ENCODE results near the gene CTAGE4.
"Not testable (repeated sequence)": the region's sequence is repeated elsewhere in the genome, so short reads cannot be mapped to it uniquely, and the experiment has no call there.

DNA sequence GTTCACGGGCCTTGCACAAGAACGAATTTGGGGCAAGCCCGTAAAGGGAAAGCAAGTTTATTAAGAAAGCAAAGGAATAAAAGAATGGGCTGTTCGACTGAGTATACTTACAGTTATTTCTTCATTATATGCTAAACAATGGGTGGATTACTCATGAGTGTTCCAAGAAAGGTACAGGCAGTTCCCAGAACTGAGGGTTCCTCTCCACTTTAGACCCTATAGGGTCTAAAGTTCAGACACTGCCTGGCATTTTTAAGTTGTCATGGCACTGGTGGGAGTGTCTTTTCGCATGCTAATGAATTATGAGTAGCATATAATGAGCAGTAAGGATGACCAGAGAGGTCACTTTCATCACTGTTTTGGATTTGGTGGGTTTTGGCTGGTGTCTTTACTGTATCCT lies 22.0 kb downstream of the CTAGE4 start:
- TF ChIP-seq, protein P1, sequence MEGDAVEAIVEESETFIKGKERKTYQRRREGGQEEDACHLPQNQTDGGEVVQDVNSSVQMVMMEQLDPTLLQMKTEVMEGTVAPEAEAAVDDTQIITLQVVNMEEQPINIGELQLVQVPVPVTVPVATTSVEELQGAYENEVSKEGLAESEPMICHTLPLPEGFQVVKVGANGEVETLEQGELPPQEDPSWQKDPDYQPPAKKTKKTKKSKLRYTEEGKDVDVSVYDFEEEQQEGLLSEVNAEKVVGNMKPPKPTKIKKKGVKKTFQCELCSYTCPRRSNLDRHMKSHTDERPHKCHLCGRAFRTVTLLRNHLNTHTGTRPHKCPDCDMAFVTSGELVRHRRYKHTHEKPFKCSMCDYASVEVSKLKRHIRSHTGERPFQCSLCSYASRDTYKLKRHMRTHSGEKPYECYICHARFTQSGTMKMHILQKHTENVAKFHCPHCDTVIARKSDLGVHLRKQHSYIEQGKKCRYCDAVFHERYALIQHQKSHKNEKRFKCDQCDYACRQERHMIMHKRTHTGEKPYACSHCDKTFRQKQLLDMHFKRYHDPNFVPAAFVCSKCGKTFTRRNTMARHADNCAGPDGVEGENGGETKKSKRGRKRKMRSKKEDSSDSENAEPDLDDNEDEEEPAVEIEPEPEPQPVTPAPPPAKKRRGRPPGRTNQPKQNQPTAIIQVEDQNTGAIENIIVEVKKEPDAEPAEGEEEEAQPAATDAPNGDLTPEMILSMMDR (IDR thresholded peaks at IDR 0.05), result not testable (repeated sequence)
- TF ChIP-seq POLR2A (IDR thresholded peaks at IDR 0.05), result not testable (repeated sequence)

Measured in uterus (tissue), 2 donors.